SK-N-SH treated with all-trans-retinoic acid at 6 μM for 48 hours (cell line): Measurements from ENCODE around the gene CRABP1.

ENCODE experiments used
- ATAC-seq: fragments of 200-7000 bp; cut with Tn5 transposase; 3 replicates; pipeline ENCODE4 v1.9.1; 2020; ENCODE audit warnings: mild to moderate bottlenecking, moderate library complexity
- ARNTL ChIP-seq: fragments of 450-650 bp; formaldehyde crosslinking; IDR thresholded peaks from 2 replicates; pipeline ENCODE4 v1.5.0; 2020; ENCODE audit warnings: low read depth, mild to moderate bottlenecking, moderate library complexity, borderline replicate concordance
- BACH2 ChIP-seq: fragments of 250-450 bp; sonication (Bioruptor Pico); IDR thresholded peaks from 2 replicates; pipeline ENCODE4 v1.9.0; 2021; ENCODE audit warnings: mild to moderate bottlenecking, borderline replicate concordance
- CSDC2 ChIP-seq: fragments of 250-450 bp; sonication (Bioruptor Pico); IDR thresholded peaks from 2 replicates; pipeline ENCODE4 v1.5.0; 2020; ENCODE audit warnings: mild to moderate bottlenecking, moderate library complexity
- ESRRG ChIP-seq: fragments of 250-450 bp; sonication (Bioruptor Pico); IDR thresholded peaks from 2 replicates; pipeline ENCODE4 v1.6.1; 2021; ENCODE audit warnings: mild to moderate bottlenecking
- GLIS3 ChIP-seq: fragments of 250-450 bp; sonication (Bioruptor Pico); IDR thresholded peaks from 2 replicates; pipeline ENCODE4 v1.5.0; 2020; ENCODE audit warnings: mild to moderate bottlenecking, moderate library complexity
- ISL1 ChIP-seq: fragments of 250-450 bp; sonication (Bioruptor Pico); IDR thresholded peaks from 2 replicates; pipeline ENCODE4 v2.1.2; 2022; ENCODE audit warnings: mild to moderate bottlenecking, moderate library complexity
- OSR1 ChIP-seq: fragments of 250-450 bp; sonication (Bioruptor Pico); IDR thresholded peaks from 2 replicates; pipeline ENCODE4 v1.8.0; 2022; ENCODE audit warnings: moderate library complexity, mild to moderate bottlenecking, inconsistent platforms
- PPARA ChIP-seq: fragments of 250-450 bp; sonication (Bioruptor Pico); IDR thresholded peaks from 2 replicates; pipeline ENCODE4 v1.5.0; 2020; ENCODE audit warnings: mild to moderate bottlenecking, borderline replicate concordance
- RARB ChIP-seq: fragments of 250-450 bp; sonication (Bioruptor Pico); IDR thresholded peaks from 2 replicates; pipeline ENCODE4 v1.8.0; 2021; ENCODE audit warnings: mild to moderate bottlenecking, moderate library complexity
- SNAI2 ChIP-seq: fragments of 250-450 bp; sonication (Bioruptor Pico); IDR thresholded peaks from 2 replicates; pipeline ENCODE4 v1.5.0; 2020; ENCODE audit warnings: mild to moderate bottlenecking, moderate library complexity
- TCF4 ChIP-seq: fragments of 250-450 bp; sonication (Bioruptor Pico); IDR thresholded peaks from 2 replicates; pipeline ENCODE4 v1.8.0; 2021; ENCODE audit warnings: mild to moderate bottlenecking, moderate library complexity, borderline replicate concordance
- TOX ChIP-seq: fragments of 250-450 bp; sonication (Bioruptor Pico); IDR thresholded peaks from 2 replicates; pipeline ENCODE4 v1.8.0; 2021; ENCODE audit warnings: mild to moderate bottlenecking, moderate library complexity, borderline replicate concordance
- ZFP3 ChIP-seq: fragments of 250-450 bp; sonication (Bioruptor Pico); IDR thresholded peaks from 2 replicates; pipeline ENCODE4 v1.5.0; 2020; ENCODE audit warnings: mild to moderate bottlenecking, moderate library complexity
- ZFP30 ChIP-seq: fragments of 450-650 bp; formaldehyde crosslinking; IDR thresholded peaks from 2 replicates; pipeline ENCODE4 v1.5.0; 2022; ENCODE audit warnings: mild to moderate bottlenecking, moderate library complexity
- ZNF565 ChIP-seq: fragments of 450-650 bp; formaldehyde crosslinking; conservative IDR thresholded peaks from 2 replicates; pipeline ENCODE4 v1.5.0; 2020; ENCODE audit warnings: low read depth, mild to moderate bottlenecking, moderate library complexity
- ZNF70 ChIP-seq: fragments of 450-650 bp; formaldehyde crosslinking; IDR thresholded peaks from 2 replicates; pipeline ENCODE4 v1.5.0; 2020; ENCODE audit warnings: mild to moderate bottlenecking, moderate library complexity
- ZNF8 ChIP-seq: fragments of 450-650 bp; formaldehyde crosslinking; IDR thresholded peaks from 2 replicates; pipeline ENCODE4 v1.5.0; 2020; ENCODE audit warnings: mild to moderate bottlenecking, moderate library complexity
- TF ChIP-seq, protein P1 (sequence below): fragments of 250-450 bp; sonication (Bioruptor Pico); IDR thresholded peaks from 2 replicates; pipeline ENCODE4 v1.8.0; 2020; ENCODE audit warnings: mild to moderate bottlenecking, moderate library complexity, borderline replicate concordance
- TF ChIP-seq, protein P2 (sequence below): fragments of 250-450 bp; sonication (Bioruptor Pico); IDR thresholded peaks from 2 replicates; pipeline ENCODE4 v1.5.0; 2020; ENCODE audit warnings: mild to moderate bottlenecking, moderate library complexity
- TF ChIP-seq, protein P3 (sequence below): fragments of 250-450 bp; sonication (Bioruptor Pico); IDR thresholded peaks from 2 replicates; pipeline ENCODE4 v1.5.1; 2021; ENCODE audit warnings: mild to moderate bottlenecking, moderate library complexity
- TF ChIP-seq, protein P4 (sequence below): fragments of 250-450 bp; sonication (Bioruptor Pico); IDR thresholded peaks from 2 replicates; pipeline ENCODE4 v1.8.0; 2021; ENCODE audit warnings: low read depth, mild to moderate bottlenecking, moderate library complexity, borderline replicate concordance
- TF ChIP-seq, protein P5 (sequence below): fragments of 250-450 bp; sonication (Bioruptor Pico); IDR thresholded peaks from 2 replicates; pipeline ENCODE4 v1.5.1; 2020; ENCODE audit warnings: low read depth, mild to moderate bottlenecking, moderate library complexity

Gene CRABP1

DNA sequence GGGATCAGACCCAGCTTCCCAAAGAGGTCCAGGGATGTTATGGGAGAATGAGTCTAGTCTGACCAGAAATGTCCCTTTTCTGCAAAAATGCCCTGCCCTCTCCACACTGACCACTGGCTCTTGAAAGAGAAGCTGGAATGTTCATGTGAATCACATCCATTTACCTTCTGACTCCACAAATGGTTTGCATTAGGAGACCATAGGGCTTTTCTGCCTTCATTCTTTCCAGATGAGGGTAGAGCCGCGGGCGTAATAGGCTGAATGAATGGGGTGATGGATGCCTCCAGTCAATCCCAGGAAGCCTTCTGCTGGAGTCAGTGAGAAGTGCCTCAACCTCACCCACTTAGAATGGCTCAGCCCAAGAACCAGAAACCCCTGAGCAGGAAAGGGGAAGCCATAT lies 50.7 kb downstream of the CRABP1 start:
- TF ChIP-seq BACH2 (CRISPR knock-in tag) (no peak), GLIS3 (CRISPR knock-in tag) (no peak), ZNF8 (CRISPR knock-in tag) (no peak), ISL1 (CRISPR knock-in tag) (no peak), PPARA (CRISPR knock-in tag) (no peak), ZFP3 (CRISPR knock-in tag) (no peak), ESRRG (no peak), ZNF70 (no peak), ZNF565 (CRISPR knock-in tag) (no peak), CSDC2 (CRISPR knock-in tag) (no peak), ARNTL (CRISPR knock-in tag) (no peak), RARB (CRISPR knock-in tag) (no peak), TOX (no peak), TCF4 (CRISPR knock-in tag) (no peak), ZFP30 (no peak)
- TF ChIP-seq, protein P1, sequence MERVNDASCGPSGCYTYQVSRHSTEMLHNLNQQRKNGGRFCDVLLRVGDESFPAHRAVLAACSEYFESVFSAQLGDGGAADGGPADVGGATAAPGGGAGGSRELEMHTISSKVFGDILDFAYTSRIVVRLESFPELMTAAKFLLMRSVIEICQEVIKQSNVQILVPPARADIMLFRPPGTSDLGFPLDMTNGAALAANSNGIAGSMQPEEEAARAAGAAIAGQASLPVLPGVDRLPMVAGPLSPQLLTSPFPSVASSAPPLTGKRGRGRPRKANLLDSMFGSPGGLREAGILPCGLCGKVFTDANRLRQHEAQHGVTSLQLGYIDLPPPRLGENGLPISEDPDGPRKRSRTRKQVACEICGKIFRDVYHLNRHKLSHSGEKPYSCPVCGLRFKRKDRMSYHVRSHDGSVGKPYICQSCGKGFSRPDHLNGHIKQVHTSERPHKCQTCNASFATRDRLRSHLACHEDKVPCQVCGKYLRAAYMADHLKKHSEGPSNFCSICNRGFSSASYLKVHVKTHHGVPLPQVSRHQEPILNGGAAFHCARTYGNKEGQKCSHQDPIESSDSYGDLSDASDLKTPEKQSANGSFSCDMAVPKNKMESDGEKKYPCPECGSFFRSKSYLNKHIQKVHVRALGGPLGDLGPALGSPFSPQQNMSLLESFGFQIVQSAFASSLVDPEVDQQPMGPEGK = no peak
- TF ChIP-seq, protein P2, sequence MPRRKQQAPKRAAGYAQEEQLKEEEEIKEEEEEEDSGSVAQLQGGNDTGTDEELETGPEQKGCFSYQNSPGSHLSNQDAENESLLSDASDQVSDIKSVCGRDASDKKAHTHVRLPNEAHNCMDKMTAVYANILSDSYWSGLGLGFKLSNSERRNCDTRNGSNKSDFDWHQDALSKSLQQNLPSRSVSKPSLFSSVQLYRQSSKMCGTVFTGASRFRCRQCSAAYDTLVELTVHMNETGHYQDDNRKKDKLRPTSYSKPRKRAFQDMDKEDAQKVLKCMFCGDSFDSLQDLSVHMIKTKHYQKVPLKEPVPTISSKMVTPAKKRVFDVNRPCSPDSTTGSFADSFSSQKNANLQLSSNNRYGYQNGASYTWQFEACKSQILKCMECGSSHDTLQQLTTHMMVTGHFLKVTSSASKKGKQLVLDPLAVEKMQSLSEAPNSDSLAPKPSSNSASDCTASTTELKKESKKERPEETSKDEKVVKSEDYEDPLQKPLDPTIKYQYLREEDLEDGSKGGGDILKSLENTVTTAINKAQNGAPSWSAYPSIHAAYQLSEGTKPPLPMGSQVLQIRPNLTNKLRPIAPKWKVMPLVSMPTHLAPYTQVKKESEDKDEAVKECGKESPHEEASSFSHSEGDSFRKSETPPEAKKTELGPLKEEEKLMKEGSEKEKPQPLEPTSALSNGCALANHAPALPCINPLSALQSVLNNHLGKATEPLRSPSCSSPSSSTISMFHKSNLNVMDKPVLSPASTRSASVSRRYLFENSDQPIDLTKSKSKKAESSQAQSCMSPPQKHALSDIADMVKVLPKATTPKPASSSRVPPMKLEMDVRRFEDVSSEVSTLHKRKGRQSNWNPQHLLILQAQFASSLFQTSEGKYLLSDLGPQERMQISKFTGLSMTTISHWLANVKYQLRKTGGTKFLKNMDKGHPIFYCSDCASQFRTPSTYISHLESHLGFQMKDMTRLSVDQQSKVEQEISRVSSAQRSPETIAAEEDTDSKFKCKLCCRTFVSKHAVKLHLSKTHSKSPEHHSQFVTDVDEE (CRISPR knock-in tag) = no peak
- TF ChIP-seq, protein P3, sequence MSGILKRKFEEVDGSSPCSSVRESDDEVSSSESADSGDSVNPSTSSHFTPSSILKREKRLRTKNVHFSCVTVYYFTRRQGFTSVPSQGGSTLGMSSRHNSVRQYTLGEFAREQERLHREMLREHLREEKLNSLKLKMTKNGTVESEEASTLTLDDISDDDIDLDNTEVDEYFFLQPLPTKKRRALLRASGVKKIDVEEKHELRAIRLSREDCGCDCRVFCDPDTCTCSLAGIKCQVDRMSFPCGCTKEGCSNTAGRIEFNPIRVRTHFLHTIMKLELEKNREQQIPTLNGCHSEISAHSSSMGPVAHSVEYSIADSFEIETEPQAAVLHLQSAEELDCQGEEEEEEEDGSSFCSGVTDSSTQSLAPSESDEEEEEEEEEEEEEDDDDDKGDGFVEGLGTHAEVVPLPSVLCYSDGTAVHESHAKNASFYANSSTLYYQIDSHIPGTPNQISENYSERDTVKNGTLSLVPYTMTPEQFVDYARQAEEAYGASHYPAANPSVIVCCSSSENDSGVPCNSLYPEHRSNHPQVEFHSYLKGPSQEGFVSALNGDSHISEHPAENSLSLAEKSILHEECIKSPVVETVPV = no peak
- TF ChIP-seq, all 23 proteins: peak for 0
- ATAC-seq = peak; percentile 77

DNA sequence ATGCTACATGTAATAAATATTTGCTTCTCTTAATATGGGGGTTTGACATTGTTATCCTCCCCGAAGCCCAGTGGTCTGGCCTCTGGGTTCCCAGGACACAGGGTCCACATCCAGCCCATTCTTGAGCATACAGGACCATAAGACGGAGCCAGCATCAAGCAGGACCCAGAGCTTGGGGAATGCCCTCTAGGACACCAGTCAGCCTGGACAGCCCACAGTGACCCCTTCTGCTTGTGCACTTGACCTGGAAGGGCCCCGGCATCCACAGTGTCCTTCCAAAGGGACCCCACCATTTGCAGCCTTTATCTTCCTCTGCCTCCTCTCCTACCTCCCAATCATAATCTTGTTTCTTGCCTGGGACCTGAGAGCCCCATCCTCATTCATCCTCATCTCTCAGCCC lies 51.6 kb downstream of the CRABP1 start:
- ATAC-seq = no peak
- no peak for TF ChIP-seq ESRRG
- TF ChIP-seq TCF4 (CRISPR knock-in tag) = no peak
- TF ChIP-seq, protein P3 = no peak
- no peak for TF ChIP-seq ARNTL (CRISPR knock-in tag)
- no peak for TF ChIP-seq ISL1 (CRISPR knock-in tag)
- TF ChIP-seq CSDC2 (CRISPR knock-in tag) = no peak
- no peak for TF ChIP-seq OSR1 (CRISPR knock-in tag)
- no peak for TF ChIP-seq SNAI2
- no peak for TF ChIP-seq BACH2 (CRISPR knock-in tag)
- TF ChIP-seq GLIS3 (CRISPR knock-in tag) = no peak
- TF ChIP-seq ZFP3 (CRISPR knock-in tag) = no peak
- TF ChIP-seq, protein P4, sequence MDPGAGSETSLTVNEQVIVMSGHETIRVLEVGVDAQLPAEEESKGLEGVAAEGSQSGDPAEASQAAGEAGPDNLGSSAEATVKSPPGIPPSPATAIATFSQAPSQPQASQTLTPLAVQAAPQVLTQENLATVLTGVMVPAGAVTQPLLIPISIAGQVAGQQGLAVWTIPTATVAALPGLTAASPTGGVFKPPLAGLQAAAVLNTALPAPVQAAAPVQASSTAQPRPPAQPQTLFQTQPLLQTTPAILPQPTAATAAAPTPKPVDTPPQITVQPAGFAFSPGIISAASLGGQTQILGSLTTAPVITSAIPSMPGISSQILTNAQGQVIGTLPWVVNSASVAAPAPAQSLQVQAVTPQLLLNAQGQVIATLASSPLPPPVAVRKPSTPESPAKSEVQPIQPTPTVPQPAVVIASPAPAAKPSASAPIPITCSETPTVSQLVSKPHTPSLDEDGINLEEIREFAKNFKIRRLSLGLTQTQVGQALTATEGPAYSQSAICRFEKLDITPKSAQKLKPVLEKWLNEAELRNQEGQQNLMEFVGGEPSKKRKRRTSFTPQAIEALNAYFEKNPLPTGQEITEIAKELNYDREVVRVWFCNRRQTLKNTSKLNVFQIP (CRISPR knock-in tag) = no peak
- TF ChIP-seq RARB (CRISPR knock-in tag) = no peak
- TF ChIP-seq, protein P5, sequence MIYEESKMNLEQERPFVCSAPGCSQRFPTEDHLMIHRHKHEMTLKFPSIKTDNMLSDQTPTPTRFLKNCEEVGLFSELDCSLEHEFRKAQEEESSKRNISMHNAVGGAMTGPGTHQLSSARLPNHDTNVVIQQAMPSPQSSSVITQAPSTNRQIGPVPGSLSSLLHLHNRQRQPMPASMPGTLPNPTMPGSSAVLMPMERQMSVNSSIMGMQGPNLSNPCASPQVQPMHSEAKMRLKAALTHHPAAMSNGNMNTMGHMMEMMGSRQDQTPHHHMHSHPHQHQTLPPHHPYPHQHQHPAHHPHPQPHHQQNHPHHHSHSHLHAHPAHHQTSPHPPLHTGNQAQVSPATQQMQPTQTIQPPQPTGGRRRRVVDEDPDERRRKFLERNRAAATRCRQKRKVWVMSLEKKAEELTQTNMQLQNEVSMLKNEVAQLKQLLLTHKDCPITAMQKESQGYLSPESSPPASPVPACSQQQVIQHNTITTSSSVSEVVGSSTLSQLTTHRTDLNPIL (CRISPR knock-in tag) = no peak
- TF ChIP-seq, all 23 proteins: peak for 0
